NCI-H524 (cell line): ENCODE data around the gene EIF3F.

Experiments used
- DNase-seq, 2 experiments: peaks; one replicate each; lab custom pipeline; 2025; lab: John Stamatoyannopoulos, UW

EIF3F gene, protein sequence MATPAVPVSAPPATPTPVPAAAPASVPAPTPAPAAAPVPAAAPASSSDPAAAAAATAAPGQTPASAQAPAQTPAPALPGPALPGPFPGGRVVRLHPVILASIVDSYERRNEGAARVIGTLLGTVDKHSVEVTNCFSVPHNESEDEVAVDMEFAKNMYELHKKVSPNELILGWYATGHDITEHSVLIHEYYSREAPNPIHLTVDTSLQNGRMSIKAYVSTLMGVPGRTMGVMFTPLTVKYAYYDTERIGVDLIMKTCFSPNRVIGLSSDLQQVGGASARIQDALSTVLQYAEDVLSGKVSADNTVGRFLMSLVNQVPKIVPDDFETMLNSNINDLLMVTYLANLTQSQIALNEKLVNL

DNA sequence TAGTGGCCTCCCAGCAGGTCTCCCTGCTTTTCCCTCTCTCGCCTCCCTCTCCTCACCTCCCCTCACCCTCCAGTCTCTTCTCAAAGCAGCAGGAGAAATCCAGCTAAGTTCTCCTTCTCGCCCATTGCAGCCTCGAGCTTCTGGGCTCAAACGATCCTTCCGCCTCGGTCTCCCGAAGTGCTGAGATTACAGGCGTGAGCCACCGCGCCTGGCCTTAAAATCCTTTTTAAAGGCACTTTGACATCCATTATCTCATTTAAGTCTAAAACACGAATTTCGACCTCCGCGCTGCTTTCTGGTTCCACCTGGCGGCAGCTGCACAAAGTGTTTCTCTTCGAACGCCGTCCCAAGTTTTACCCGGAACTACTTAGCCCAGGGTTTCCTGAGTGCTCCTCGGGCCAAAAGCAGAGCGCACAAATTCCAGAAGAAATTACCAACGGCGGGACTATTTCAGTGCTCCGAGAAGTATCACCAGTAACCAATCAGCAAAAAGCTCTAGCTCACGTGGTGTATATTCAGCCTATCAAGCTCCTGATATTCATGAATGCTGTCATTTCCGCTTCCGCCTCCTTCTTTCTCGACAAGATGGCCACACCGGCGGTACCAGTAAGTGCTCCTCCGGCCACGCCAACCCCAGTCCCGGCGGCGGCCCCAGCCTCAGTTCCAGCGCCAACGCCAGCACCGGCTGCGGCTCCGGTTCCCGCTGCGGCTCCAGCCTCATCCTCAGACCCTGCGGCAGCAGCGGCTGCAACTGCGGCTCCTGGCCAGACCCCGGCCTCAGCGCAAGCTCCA, at the start of gene EIF3F:
EIF3F (plus strand) TSS at position 570 of the 792 bp plus-strand sequence; CDS start at position 586, 16 bp downstream.
- DNase-seq: peak; percentile 96 to 99

DNA sequence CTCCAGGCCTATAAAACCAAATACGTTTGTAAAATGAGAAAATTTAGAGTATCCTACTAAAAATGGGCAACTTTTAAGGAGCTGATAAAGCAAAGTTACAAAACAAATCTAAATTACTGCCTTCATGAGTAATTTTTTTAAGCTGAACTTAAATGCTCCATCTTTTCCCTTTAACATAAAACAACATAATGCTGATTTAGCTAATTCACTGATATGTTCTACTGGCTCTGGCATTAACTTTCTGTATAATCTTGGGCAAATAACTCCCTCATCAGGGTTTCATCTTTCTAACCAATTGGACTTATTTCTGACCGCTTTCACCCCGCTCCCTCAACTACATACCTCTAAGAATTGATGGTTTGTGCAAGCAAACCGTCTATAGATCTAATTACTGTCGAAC, 46.0 kb upstream of the EIF3F start:
- no peak for DNase-seq

DNA sequence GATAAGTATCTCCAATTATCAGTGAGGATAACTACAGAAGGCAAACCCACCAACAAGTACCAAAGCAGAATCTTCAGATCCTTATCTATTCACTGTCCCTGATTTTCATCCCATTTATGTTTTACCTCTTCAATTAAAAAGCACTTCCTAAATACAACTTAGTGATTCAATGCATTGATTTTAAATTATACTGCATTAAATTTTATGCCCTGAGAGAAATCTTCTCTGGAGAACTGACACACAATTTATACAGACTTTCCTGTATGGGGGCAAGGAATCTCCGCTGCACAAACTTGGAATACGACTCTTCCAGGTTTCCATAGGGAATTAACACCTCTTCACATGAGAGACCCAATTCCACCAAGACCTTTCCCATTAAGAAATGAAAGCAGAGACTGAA, 45.5 kb upstream of the EIF3F start, which contains the start of gene OR10A3:
OR10A3 (minus strand) TSS at position 101 of the 400 bp plus-strand sequence. CDS start 2,188 bp downstream, outside the sequence.
- DNase-seq: no peak

DNA sequence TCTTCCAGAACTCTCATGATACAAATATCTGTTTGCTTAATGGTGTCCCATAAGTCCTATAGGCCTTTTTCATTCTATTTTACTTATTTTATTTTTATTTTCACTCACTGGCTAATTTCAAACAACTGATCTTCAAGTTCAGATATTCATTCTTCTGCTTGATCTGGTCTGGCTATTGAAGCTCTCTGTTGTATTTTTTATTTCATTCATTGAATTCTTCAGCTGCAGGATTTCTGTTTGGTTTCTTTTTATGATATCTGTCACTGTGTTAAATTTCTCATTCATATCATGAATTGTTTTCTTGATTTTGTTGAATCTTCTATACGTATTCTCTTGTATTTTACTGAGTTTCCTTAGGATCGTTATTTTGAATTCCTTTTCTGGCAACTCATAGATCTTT, 43.0 kb upstream of the EIF3F start:
- DNase-seq: no peak

DNA sequence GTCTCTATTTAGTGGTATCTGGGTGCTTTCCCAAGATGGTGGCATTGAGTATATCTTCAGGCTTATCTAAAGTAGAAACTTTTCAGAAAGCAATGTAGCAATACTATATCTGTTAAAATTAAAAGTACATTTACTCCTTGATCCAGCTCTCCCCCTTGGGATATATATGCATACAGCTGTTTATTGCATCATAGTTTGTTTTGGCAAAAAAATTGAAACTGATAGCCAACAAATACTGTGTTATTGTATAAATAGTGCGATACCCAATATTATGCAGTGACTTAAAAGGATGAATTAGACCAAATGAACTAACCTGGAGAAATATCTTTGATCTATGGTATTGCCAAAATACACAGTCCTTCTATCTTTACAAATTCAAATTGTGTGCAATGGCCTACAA, 37.2 kb upstream of the EIF3F start:
- DNase-seq: no peak

DNA sequence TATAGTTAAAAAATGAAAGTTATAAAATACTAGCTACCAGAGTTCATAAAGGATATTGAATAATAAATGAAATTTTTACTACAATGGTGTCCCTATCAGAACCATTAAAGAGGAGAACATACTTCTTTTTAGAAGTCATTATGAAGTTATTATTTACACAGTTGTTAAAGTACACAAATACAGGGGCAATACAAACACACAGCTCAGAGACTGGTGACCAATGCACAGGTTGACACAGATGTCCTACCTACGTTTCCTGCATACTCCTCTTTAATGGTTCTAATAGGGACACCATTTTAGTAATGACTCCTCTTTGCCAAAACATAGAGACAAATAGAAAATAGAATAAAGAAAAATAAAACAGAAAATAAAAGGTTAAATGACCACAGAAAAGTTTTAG, 31.9 kb upstream of the EIF3F start:
- no peak for DNase-seq

DNA sequence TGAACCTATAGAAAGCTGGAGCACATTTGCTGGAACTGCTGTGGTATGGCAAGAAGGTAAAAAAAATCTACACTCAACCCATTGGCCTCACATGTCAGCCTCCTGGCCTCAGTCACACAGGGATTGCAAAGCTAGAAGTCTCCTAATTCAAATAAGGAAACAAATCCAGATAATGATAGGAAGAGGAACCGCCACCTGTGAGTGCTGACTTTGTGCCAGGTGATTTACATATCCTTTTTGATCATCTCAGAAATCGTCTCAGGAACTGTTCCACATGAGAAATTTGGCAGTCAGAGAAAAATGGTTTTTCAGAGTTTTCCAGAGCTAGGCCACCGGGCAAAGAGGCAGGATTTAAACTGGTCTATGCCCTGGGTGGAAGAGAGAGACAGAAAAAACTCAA, 22.9 kb upstream of the EIF3F start:
- DNase-seq: no peak

DNA sequence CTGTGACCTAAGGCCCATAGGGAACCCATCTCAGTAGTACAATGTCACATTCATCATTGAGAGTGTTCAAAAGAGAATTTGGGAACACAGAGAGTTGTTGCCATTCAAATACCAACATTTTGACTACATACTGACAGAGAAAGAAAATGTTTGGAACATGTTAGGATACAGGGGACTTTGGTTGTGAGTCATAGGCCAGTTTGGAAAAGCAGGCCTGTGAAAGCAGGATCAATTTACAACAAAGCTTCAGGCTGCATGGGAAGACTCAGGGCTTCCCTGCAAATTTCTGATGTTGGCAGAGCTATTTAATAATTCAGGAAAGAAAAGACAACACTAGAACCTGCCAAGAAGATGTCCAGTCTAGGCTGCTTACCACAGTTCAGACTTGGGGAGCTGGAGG, 22.3 kb upstream of the EIF3F start:
- no peak for DNase-seq

DNA sequence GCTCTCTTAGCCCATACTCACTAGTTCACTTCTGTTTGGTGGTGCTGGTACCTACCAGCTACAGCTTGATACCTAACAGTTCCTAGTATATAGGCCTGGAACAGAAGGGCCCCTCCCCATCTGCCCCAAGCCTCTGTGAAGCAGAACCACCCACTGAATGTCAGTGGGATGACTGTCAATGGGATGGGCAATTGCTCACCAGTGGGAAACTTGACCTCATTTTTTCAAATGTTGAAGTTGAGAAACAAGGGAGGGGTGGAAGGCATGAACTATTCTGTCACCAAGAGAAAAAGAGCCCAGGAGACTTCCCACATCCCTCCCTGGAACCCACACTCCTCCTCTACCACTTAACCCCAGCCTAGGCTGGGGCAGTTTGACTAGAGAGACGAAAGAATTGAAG, 21.8 kb upstream of the EIF3F start, which contains the start of gene NLRP10:
NLRP10 (minus strand) TSS at position 62 of the 400 bp plus-strand sequence. CDS start 1,952 bp downstream, outside the sequence.
- no peak for DNase-seq

DNA sequence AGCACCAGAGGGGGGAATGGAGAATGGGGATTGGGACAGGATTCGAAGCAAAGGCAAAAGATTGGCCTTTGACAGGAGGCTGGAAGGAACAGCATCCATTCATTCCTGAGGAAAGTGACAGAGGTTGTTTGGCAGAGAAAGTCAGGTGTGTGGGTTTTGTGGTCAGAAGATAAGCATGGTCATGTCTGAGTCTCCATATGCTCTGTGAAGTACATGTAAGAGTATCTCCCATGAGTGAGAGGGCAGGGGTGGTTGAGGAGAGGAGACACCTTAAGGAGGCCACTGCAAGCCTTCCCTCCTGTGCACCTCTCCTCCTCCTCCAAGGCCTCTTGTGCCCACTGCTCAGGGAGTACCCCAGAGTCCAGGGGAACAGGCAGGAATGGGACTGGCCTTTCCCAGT, 20.0 kb upstream of the EIF3F start:
- DNase-seq: no peak

DNA sequence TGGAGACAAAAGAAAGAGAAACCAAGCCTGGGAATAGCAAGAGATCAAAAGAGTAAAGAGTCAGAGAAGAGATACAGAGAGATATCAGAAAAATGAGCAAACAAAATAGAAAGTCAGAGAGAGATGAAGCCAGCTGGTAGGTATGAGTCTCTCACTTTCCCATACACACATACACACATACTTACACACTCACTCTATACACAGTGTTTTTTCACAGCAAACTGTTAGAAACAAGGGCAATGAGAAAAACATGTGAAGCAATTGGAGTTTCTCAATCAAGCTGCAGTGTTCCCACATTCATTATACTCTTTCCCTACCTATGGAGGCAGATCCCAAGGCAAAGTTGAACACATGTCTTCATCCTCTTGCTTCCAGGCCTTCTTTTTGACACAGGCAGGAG, 19.3 kb upstream of the EIF3F start:
- DNase-seq: no peak

DNA sequence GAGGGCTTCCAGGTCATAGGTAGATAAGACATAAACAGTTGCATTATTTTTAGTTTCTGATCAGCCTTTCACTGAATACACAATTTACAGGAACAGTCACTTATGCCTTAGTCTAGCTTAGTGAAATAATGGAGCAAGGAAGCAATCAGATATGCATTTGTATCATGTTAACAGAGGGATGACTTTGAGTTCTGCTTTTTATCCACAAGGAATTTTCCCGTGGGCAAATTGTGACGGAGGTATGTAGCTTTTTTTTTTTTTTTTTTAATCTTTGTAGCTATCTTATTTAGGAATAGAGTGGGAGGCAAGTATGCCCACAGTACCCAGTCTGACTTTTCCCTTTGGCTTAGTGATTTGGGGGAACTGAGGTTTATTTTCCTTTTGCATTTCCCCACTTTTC, 18.5 kb upstream of the EIF3F start:
- DNase-seq: no peak

DNA sequence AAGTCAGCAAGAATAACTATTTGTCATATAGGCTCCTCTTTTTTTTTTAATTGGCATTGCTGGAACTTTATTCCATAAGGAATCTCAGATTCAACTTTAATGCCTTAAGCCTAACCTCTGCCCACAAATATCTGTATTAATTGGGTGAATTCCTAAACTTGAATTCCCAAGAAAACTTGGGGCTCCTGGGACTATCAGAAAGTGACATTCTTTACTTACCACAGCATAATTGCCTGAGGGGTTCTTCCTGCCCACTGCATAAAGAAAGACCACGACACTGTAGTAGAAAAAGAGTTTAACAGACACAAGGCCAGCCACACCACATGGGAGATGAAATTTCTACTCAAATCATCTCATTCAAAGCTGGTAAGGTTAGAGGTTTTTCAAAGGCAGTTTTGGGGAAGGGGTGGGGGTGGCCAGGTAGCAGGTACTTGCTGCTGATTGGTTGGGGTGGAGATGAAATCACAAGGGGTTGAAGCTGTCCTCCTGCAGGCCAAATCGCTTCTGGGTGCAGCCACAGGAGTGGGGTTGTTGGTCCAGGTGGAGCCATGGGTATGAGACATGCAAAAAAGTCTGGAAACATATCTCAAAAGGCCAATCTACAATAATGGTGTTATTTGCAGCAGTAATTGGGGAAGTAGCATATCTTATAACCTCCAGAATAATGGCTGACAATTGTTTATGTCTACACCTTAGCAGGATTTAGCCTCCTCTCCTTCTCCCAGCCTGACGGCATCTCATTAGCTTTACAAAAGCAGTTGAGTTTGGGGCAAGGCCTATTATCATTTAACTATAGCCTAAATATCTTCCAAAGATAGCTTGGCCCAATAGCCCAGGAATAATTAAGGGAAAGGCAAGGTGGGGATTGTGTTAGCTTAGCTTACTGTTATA, 17.1 kb upstream of the EIF3F start:
- DNase-seq: no peak

DNA sequence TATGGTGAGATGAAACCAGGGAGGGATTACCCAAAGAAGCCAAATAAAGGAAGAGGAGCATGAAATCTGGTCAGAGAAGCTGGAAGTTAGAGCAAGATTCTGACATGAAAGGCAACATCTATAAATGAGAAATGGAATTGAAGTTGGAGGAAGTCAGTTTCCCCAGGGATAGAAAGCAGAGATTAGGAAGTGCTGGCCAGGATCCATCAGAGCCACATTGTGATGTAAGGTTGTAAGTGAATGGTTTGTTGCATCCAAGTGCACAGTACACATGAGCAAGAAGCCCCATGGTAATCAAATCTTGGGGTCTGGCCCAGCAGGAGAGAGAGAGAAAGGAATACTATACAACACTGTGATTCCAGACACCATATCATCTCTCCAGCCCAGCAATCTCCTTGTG, 15.3 kb upstream of the EIF3F start:
- no peak for DNase-seq

DNA sequence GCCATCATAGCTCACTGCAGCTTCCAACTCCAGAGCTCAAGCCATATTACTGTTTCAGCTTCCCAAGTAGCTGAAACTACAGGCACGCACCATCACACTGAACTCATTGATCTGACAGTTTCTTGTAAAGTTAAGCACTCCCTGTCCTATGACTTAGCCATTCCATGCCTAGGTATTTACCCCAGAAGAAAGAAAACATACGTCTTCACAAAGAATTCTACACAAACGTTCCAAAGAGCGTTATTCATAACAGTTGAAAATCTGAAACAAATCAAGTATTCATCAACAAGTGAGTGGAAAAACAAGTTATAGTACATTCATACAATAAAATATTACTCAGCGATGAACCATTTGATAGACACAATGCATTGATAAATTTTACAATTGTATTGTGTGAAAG, 14.1 kb upstream of the EIF3F start:
- no peak for DNase-seq

DNA sequence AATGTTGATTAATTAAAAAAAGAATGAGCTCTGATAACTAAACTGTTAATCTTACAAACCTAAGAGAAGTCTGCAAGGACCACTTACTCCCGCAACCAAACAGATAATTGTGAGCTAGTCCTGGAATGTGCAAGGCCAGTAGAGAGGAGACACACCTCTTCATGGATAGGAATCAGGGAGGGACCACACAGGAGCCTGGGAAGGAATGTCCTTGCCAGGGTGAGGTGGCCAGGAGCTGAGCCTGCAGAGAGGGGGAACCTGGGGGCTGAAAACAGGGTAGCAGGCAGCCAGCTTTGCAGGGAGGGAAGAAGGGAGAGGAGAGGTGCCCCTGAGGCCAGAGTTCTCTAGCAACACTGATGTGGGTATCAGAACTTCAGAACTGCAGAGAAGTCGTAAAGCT, 12.5 kb upstream of the EIF3F start:
- no peak for DNase-seq

DNA sequence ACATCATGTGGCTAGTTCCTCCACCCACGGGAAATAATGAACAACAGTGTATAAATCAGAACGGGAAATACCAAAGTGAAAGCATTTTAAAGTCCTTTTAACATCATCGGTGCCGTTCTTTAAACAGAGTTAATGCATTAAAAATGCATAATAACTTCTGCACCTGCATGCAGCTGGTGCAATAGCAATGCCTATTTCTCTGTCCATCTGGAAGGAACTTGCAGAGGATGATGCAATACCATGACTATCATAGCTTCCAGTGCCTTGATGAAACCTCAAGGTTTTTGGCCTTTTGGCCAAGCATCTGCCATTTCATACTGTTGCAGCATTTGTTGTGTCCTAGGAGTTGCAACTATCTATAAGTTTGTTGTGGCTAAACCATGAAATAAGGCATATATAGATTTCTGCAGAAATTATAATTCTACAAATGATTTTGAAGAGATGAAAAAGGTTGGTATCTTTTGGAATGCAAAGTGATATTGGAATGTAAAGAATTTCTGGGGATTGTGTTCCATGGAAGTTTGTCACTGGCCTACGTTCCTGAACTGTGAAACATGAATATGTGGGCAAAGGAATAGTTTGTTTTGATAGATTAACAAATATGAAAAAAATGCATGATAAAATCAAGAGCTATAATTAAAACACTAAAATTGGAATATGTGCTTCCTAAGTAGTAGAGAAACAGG, 9.8 kb upstream of the EIF3F start:
- DNase-seq: no peak

DNA sequence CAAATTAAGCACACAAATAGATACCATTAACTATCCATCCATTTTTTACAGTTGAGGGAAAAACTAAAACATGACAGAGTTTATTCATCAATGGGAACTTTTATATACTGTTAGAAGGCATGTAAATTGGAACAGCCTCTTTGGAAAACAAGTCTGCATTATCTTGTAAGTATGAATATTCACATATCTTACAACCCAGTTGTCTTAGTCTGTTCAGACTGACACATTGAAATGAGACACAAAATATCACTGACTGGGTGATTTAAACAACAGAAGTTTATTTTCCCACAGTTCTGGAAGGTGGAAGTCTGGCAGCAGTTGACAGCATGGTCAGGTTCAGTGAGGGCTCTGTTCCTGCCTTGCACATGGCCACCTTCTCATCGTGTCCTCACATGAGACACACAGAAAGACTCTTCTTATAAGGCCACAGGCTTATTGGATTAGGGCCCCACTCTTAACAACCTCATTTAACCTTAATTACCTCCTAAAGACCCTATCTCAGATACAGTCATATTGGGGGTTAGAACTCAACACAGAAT, 5.4 kb upstream of the EIF3F start:
- no peak for DNase-seq

DNA sequence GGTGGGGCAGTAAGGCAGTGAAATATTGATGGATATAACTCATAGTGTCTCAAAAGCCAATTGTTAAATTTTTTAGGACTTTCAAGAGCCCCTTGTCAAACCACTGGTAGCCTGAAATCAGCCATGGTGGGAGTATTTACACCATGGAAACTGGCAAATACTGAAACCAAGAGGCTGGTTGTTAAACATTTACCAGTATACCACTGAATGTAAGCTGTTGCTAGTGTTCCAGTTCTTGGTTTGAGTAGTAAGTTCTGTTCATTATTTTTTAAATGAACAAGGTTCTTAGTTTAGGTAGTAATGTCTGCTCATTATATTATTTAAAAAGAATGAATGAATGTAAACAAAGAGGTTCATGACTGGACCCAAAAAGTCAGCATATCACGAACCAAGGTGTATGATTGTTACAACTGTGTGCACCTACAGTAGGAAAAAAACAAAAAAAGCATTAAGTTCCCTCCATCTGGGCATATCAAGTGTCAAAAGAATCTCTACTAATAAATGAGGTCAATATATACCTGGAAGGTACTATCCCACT, 4.5 kb upstream of the EIF3F start:
- DNase-seq: no peak

DNA sequence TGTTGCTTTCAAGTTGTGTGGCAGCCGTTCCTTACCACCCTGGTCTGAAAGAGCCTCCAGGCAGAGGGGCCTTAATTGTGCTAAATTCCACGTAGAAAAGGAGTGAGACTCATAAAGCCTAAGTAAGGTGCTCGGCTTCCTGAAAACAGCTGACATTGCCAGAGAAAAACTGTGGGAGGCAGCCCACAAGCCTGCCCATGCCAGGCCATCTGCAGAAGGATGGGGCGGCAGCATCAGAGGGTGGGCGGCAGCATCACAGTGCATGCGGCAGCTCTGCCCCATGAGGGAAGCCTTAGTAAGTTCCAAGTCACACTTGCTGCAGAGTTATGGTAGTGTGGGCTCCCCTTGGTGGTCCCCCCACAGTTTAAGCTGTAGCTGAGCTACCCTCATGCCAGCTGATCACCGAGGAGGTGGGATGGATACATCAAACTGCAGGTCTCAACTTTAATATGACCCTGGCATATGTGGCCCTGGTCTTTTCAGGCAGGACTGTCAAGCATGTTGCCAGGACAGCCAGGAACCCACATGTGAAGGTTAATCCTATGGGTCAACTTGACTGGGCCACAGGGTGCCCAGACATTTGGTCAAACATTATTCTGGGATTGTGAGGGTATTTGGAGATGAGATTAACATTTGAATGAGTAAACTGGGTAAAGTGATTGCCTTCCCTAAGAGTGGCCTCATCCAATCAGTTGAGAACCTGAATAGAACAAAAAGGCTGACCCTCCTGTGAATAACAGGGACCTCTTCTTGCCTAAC, 3.1 kb upstream of the EIF3F start:
- no peak for DNase-seq
